HG03558 (cell line): ENCODE measurements around the gene TSPAN2.

ENCODE experiments used
- ATAC-seq: cut with Tn5 transposase; IDR thresholded peaks from one replicate; pipeline ENCODE4 v1.9.1; 2021; ENCODE audit warnings: moderate number of reproducible peaks; ENCODE audit not compliant: unreplicated experiment; ENCODE audit errors: extremely low read depth

The TSPAN2 gene

DNA sequence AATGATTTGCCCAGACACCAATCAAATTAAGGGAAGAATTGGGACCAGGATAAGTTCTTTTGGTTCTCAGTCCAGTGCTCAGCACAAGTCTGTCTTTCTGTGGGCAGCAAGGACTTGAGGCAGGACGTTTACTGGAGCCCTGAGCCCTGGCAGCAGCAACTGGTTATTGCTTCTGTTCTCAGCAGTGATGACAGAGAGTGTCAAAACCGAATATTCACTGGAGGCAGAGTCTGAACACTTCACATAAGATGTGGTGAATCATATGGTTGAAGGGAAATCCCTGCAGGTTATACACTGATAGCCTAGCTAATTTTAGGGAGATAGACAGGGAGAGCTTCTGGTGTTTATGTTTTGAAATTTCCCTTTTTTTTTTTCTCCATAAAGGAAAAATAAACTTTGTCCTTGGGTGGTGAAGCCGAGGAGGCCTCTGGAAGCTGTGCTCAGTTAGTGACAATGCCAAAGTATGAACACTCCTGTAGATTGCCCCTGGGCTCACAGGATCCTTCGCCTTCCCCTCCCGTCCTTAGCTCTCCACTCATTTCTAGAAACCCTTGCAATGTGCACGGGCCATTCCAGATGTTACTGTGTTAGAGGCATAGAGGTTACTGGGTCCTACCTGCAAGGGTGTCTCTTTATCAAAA lies 26.3 kb upstream of the TSPAN2 start:
- no peak for ATAC-seq

DNA sequence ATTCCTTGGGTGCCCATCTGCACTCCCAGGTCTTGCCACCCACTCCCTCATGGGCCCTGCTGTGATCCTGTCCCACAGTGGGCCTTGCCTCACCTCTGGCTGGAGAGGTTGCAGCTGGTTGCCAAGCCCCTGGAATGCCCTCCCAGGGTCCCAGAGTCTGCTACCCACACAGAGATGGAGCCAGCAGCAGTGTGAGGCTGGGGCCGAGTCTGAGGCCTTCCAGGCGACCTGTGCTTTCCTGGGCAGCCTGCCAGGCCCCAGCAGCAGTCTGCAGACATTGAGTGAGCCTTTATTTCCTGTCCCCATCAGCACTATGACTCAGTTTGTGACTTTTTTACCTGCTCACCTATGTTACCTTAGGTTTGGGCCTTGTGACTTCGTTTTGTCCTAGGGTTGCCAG lies 25.0 kb upstream of the TSPAN2 start:
- ATAC-seq = no peak

DNA sequence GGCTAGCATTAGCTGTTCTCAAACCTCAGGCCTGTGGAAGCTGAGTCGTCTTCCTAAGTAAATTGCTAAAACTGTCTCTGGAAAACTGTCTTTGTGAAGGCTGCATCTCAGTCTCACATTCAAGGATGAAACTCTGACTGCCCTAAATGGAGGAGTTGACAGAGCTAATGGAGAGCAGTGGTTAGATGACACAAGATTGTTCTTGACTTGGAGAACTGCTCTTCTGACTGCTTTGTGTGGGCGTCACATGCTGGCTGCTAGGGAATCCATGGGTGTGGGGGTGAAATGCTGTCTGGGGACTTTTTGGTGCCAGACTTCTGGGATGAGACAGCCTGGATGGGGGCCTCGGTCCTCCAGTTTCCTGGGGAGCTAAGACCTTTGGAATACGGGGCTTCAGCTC lies 24.5 kb upstream of the TSPAN2 start:
- ATAC-seq = no peak

DNA sequence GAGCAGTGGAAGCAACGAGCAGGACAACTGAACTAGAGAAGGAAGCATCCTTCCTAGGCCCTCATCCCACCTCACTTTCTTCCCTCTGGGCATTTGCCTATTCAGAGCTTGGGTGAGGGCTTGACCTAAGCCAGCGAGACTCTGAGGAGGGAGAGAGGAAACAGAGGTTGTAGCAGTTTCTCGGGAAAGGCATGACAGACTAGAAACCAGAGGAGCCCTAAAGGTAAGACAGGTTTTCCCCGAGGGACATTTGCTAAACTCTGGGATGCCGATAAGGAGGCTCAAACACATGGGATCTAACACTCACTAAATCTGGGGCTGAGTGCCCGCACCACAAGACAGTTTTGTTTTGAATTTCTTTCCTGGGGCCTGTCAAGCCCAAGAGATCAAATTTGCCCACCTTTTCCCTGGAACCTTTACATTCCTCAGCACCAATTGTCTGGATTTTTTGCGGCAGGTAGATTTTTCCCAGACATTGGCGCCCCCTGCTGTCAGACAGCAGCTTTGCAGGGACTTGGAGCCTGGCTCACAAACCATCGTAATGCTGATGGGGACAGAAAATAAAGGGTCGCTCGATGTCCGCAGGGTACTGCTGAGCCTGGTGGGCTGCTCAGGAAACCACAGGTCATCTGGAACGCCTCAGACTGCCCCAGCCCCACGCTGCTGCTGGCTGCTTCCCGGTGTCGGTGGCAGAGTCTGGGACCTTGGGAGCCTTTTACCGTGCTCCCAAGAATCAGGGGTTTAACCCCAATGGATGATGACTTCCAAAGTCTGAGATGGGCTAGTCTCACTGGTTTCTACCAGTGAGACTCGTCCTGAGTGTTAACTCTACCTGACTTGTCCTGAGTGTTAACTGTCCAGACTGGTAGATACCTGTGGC lies 23.4 kb upstream of the TSPAN2 start:
- ATAC-seq = no peak

DNA sequence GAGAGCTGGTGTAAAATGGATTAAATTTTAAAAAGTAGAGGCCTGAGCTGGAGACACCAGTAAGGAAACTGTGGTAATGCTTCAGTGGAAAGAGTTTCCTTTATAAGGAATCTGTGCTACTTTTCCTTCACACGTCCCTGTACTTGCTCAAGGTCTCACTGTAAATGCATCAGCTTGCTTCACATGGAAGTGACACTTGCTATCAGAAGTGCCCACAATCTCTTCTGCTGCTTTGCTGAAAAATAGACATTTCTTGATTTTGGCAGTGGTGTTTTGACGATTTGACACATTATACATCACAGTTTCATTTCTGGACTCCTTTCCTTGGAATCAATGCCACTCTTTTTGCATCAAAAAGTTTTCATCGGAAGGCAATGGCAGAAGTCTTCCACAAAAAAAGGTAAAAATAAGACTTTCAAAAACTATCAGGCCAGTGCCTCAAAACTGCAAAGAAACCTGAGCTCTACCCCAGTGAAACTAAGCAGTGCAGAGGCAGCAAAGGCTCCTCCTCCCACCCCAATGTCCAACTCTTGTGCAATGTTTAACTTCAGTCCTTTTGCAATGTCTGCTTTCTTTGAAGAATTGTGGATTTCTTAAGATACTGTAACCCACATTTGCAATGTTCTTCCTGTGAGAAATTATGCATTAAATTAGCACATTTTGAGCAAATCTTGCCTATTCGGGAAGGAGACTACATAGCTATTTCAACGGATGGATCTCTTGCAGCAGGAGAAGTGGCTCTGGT lies 18.4 kb upstream of the TSPAN2 start:
- ATAC-seq = no peak

DNA sequence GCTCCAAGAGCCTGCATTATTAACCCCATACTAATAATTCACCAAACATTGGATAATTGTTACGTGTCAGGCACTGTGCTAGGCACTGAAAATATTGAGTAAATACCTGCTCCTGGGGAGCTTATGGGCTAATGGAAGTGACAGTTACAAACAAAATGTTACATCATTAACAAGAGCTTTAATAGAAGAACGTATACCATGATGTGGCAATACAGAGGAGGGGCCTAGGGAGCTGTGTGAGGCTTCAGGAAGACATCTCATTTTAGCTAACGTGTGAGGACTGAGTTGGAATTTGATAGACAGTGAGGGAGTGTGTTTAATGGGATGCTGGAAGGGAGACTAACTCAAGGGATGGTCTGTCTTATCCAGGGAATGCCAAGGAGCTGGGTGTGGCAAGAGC lies 16.5 kb upstream of the TSPAN2 start:
- ATAC-seq = no peak

DNA sequence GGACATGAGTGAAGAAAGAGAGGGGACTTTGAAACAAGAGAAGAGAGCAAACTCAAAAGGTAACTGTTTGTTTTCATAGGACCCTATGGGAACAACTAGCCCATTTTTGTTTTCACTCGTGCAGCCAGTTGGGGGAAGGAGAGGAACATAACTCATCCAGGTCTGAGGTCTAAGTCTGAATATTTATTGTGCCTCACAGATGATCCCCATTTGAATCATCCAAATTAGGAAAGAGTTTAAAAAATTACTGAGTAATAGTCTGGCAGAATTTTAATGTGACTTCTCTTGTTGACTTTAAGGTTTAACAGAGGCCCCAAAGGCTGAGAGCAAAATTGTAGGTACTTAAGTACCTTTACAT lies 10.4 kb upstream of the TSPAN2 start:
- ATAC-seq = no peak

DNA sequence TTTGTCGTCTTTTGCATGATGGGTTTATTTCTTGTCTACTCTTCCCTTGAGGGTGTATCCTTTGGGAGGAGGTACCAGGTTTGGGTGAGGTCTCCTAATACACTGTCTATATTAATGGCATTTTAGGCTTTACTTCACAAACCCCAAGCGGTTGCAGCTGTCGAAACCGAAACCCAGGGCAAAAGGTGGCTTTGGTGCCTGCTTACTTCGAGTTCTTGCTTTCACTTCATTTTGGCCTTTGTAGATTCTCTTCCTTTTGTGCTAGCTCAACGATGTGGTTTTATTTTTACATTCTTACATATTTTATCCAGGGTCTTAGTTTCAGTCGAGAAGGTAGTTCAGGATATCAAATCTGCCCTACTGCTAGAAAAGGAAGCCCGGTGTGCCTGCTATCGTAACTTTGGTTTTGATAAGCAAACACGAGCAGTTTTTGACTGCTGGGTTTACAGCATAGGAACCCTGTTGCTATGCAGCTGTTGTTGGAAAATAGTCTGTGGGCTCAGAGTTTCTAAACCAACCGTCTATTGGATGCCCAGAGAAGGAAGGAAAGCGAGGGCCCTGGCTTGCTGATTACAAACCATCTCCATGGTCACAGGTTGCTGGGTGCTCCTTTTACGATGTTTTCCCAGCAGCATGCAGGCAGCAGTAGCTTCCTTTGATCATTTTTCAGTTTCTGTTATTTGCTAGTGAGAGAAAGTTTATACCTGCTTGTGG lies 9.8 kb upstream of the TSPAN2 start:
- ATAC-seq = peak; percentile 61

DNA sequence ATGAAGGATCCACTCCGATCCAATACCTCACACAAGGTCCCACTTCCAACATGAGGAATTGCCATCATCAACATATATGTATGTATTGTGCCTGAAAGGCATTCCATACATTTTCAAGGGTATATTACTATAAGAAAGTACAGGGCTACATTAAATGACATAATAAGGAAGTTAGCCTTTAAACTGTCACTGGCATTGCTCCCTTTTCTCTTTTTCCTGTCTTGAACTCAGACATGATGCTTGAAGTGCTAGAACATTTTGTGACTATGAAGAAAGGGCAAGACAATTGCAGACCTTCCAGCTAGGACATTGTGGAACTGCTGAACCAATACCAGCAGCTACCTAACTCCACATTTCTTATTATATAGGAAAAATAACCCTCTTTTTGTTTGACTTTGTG lies 2.9 kb upstream of the TSPAN2 start:
- ATAC-seq = no peak

DNA sequence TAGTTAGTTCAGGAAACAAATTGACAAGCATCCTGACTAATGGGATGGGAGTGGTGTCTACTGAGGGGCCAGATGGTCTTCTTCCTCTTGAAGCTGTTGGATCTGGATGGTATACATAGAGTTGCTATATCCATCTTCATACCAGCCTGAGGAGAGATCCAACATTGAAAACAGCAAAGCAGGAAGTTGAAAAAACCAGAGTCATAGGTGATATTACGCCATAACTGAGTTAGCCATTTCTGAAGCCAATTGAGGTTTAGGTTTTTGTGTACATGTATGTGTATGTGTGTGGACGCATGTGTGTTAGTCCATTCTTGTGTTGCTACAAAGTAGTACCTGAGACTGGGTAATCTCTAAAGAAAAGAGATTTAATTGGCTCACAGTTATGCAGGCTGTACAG lies 2.3 kb upstream of the TSPAN2 start:
- ATAC-seq = no peak

DNA sequence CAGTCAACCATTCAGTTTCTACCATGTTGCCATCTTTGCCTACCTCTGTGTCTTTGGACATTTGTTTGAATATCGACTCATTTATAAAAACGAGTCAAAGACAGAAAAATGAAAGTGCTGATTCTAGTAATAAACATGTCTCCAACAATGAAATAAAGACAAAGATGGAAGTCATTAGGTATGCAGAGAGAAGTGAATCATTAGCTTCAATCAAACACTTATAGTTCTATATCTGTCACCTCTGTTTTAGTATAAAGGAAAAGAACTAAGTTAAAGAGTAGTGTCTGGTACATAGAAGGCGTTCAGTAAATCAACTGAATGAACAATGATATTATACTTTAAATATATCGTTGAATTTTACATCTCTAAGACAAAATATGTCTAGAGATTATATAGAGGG lies 1.7 kb upstream of the TSPAN2 start:
- no peak for ATAC-seq

DNA sequence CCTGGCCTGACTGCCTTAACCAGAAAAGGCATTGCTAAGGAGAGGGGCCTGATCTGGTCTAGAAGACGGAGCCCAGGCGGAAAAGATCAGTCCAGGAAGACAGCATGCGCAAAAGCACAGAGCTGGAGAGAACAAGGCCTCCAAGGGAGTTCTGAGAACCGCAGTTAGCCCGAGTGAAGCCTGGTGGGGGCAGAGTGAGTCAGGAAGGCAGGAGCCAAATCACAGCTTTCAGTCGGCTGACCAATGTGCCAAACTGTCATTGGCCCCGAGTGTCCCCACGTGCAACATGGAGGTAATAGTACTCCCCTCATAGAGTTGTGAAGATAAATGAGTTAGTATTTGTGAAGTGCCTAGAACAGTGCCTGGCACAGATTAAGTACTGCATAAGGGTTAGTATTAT lies 1.2 kb upstream of the TSPAN2 start:
- no peak for ATAC-seq

DNA sequence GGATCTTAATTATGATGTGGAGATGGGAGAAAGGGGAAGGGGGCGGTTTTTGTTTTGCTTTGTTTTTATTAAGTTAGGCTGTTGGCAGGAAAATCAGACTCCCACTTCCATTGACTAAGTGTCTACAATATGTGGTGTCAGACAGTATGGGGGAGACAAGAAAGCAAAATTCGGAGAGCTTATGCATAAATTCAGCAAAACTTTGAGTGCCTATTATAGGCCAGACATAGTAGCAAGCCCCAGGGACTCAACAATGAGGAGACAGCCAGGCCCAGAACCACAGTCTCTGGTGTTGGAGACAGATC lies 835 bp upstream of the TSPAN2 start:
- ATAC-seq = no peak

DNA sequence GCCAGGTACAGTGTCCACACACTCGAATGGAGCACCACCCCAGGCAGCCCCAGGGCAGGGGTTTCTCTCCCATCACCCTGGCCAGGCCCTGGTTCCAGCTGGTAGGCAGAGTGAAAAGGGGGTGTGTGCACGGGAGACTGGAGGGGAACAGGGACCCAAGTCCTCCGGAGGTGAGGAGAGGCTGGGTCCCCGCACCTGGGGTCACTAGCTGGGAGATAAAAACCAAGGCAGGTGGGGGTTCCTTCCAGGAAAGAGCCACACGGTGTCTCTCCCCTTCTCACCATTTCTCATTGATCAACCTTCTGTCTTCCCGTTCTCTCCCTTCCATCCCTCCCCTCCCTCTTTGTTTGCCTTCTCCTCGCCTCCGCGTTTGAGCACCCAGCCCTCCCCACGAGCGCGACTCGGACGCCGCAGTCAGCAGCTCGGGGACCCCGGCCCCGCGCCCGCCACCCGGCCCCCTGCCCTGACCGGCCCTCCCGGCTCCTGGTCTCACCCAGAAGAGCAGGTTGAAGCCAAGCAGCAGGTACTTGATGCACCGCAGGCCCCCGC lies 358 bp downstream of the TSPAN2 start:
- no peak for ATAC-seq

DNA sequence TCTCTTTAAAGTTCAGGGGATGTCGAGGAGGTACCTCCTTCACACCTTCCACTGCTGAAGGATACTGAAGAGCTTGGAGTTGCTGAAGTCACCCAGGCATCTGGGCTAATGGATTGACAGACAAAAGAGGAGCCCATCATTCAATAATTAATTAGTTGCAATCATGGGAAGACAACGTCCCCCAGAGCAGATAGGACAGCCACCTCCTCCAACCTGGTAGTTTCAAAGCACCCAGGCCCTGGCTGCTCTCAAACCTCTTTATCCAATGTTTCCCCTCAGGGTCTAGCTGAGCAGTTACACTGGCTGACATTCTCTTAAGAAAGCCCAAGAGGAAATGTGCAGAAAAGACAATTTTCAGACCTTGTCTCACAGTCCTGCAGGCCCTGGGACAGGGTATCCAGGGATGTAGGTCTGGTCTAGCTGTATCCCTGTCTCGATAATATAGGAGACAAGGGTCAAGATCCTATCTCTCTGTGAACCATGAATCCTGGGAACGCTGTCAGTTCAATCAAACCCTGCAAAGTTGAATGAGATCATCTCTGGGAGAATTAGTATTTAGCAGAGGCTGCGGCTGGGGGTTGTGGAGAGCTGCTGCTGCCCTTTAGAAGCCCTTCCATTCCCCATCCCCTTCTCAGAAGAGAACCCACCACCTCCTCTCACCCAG lies 1.1 kb downstream of the TSPAN2 start:
- ATAC-seq = no peak

DNA sequence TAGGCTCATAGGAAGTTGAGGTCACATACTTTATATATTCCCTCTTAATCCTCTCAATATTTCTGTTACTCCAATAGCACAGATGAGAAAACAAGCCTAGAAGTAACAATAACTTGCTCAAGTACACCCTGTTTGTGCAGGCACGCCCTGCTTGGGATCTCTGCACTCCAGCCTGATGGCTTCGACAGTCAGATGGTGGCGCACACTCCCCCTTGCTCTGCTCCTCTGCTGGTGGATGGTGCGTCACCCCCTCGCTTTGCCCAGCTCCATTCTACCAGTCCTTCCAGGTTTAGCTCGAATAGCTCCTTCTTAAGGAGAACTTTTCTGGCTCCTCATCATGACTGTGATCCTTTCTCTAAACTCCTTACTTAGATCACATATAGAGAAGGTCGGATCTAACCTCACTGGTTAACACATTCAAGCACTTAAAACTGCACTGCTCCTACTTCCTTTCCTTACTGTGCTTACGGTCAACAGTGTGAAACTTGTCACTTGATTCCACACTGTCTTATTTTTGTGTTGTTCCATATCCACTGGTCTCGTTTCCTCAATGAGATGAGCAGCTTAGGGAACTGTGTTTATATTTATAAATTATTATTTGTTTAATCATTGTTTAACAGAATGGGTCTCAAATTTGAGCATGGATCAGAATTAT lies 3.0 kb downstream of the TSPAN2 start:
- ATAC-seq = no peak

DNA sequence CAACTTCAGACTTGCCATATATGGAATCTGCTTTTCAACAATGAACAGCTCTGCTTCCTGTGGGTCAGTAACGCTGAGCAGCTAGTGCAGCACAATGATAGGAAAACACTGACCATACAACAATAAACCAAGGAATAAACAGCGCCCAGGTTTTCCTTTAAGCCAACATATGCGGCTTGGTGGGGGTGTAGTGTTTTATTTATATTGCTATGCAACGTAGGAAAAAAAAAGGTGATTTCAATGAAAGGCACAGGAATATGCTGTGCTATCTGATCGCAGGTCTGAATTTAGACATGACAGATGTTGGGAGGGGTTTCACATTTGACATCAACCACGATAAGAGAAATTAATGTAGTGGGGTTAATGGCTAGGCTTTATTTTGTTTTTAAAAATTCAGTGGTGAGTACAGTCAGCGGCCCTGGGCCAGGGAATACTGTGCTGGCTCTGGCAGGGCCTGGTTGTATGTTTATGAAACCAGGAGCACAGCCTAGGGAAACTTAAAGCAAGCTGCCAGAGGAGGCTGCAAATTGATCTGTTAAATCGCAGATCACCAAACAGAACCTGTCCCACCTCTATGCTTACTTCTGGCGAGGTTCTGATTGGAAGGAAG lies 4.3 kb downstream of the TSPAN2 start:
- ATAC-seq = no peak

DNA sequence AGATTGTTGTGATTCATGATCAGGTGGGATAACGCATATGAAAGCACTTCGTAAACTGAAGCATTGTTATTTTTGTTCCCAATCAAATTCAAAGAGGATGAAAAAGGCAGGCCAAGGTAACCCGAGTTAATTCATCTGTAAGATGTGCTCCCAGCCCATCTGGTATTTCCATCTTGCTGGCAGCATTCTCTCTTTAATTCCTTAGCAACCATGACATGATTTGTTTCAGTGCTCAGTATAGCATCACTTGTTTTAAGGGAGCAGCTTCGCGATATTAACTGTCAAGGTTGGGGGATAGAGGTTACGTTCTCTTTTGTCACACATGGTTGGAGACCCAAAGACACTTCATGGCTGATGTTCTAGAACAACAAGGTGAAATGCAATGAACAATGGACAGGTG lies 6.4 kb downstream of the TSPAN2 start:
- ATAC-seq = no peak

DNA sequence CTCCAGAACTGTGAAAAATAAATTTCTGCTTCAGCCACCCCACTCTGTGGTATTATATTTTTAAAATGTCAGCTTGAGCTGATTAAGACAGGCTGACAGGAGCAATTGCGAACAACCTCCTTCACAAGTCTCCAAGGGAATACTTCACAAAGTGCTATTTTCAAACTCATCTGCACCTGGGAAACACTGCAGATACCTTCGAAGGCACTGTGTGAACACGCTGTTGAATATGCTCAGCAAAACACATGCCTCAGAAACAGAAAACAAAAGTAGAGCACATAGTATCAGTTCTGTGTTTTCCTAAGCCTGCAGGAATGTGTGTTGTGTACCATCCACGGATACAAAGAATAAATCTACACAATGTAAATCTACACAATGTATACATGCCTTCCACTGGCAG lies 10.6 kb downstream of the TSPAN2 start:
- no peak for ATAC-seq
